ENCODE results near the gene MZB1. TPM values are rescaled to one million over a fixed set of nuclear protein-coding genes. Genes with fewer than 3 reads are reported as not detected.
A peak's percentile ranks its signal among the peaks of the same experiment; 100 is the strongest.

Gene MZB1
- total and polyA plus RNA-seq, 8 donors: 0.28 to 11.6 (median 0.67) TPM; not detected in 3

GRCh38 chr5:139395844-139396640, 6.3 kb upstream of the MZB1 start:
- FAIRE-seq: no peak
- peak in 2 of 6 donors; percentile 26 to 48 for DNase-seq

DNA sequence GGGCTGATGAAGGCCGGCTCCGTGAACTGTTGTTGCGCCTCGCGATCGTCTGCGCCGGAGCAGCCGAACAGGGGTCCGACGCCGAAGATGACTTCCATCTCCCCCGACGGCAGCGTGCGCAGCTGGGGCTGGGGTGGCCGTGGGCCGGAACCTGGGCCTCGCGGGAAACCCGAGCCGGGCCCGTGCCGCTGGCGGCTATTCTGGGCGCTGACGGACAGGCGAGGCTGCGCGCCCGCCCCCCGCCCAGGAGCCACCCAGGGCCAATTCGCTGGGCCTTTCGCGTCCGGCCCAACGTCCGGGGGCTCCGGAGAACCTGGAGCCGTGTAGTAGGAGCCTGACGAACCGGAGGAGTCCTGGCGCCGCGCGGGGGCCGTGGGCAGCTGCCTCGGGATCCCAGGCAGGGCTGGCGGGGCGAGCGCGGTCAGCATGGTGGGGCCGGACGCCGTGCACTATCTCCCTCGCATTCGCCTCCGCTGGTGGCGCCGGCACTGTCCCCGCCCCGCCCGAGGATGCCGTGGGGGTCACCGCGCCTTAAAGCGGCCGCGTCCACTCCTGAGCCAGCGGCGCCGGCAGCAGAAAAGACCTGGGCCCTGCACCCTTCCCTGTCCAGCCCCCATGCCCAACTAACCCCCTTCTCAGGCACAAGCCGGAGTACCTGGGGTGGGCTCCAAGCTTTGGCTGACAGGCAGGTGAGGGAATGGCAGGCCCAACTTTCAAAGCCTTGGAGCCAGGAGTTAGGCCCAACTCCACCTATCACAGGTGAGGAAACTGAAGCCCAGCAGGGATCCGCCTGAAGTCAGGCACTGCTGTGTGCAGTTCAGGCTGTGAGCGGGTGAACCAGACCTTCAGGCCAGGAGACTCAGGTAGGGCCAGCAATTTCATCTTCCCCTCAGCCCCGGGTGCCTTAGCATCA, 5.2 kb upstream of the MZB1 start, which contains the start of gene PROB1:
PROB1 (minus strand) TSS at position 451 of the 913 bp plus-strand sequence; CDS start at position 428, 23 bp downstream.
- Histone ChIP-seq H3K9me3 (no peaks in the 10 kb centered on the region), H3K27me3 (peaks cover 0 to 6% (median 2%) of the 10 kb centered on the region in 4 donors), H3K27ac (no peak within 1 kb of the TSS), H3K4me3 (peak within 1 kb of the TSS in 3 of 4 donors; percentile 7 to 47 (median 28)), H3K36me3 (no peaks in the 10 kb centered on the region), H3K4me1 (peaks cover 0 to 6% (median 0%) of the 10 kb centered on the region in 3 donors)
- intact Hi-C loops (cut with DNase I): no loop called here
- FAIRE-seq: no peak
- peak in 2 of 4 donors; percentile 14 to 23 for ATAC-seq
- WGBS, 2 donors: 20% methylated on average over 58 to 76 of the region's 76 CpGs
- no peak for TF ChIP-seq CTCF (IDR thresholded peaks at IDR 0.05)
- peak in 2 of 6 donors; percentile 16 to 71 for DNase-seq

More at GRCh38 chr5:139395844-139396640, 6.3 kb upstream of the MZB1 start:
- no peak overlapping the region for H3K4me3 ChIP-seq
- ATAC-seq: no peak
- TF ChIP-seq CTCF (IDR thresholded peaks at IDR 0.05): no peak
- 82 to 86% methylated on average over 8 of the region's 8 CpGs for WGBS, 2 donors
- peaks cover 0 to 6% (median 0%) of the 10 kb centered on the region in 3 donors for H3K4me1 ChIP-seq
- H3K27ac ChIP-seq: no peak overlapping the region
- intact Hi-C loops (cut with DNase I): no loop called here
- peaks cover 0 to 6% (median 2%) of the 10 kb centered on the region in 4 donors for H3K27me3 ChIP-seq
- H3K9me3 ChIP-seq: no peaks in the 10 kb centered on the region
- H3K36me3 ChIP-seq: no peaks in the 10 kb centered on the region

DNA sequence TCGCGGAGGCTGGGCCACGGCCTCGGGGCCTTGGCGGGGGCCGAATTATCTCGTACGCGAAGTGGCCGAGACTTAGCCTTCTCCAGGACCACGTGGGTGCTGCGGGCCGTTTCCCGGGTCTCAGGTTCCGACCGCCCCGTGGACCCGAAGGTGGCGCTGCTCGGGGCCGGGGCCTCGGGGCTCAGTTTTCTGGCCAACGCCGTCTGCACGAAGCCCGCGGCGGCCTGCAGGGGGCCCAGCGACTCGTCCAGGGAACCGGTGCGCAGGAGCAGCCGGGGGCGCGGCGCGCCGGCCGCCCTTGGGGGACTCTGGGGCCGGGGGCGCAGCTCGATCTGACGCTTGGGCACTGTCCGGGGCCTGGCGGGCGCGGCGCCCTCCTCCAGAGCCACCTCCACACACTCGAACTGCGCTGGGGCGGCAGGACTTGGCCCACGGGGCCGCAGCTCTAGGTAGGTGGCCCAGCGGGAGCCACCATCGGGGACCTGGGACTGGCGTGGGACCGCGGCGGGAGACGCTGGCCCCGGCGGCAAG, 4.5 kb upstream of the MZB1 start:
- H3K4me1 ChIP-seq: peaks cover 0 to 6% (median 0%) of the 10 kb centered on the region in 3 donors
- no peak for FAIRE-seq
- H3K36me3 ChIP-seq: no peaks in the 10 kb centered on the region
- H3K9me3 ChIP-seq: no peaks in the 10 kb centered on the region
- peak overlapping the region in 3 of 4 donors; percentile 7 to 47 (median 28) for H3K4me3 ChIP-seq
- TF ChIP-seq CTCF (IDR thresholded peaks at IDR 0.05): peak in 2 of 4 donors; percentile 7 to 18
- peak in 3 of 6 donors; percentile 39 to 78 (median 76) for DNase-seq
- no peak overlapping the region for H3K27ac ChIP-seq
- intact Hi-C loops (cut with DNase I): no loop called here
- peaks cover 0 to 6% (median 2%) of the 10 kb centered on the region in 4 donors for H3K27me3 ChIP-seq
- 3 to 5% methylated on average over 56 to 62 of the region's 62 CpGs for WGBS, 2 donors
- peak; percentile 19 to 61 (median 49) for ATAC-seq

DNA sequence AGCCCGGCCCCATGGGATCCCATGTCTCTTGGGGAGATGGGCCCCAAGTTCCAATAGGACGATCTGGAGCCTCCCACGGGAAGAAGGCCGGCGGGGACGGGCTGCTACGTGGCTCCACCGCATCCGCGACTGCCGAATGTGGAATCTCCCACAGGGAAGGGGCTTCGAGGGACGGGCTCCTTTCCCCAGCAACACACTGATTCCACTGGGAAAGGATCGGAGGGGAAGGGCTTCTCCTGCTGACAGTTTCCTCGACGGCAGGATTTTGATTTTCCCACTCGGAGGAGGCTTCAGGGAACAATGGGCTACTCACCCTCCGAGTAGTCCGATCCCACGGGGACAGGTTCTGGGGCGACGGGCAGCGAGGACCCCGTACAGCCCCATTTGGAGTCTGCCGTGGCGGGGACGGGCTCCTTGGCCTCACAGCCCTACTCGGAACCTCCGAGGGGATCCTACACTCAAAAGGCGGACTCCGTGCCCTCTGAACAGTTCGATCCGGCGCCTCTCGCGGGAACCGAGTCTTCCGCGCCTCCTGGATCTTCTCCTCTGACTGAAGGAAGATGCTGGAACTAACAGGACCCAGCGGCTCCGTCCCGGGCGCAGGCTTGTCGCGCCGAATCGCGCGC, 3.9 kb upstream of the MZB1 start:
- WGBS, 2 donors: 11 to 13% methylated on average over 46 to 49 of the region's 49 CpGs
- TF ChIP-seq CTCF (IDR thresholded peaks at IDR 0.05): no peak
- intact Hi-C loops (cut with DNase I): no loop called here

More for the DNA sequence above, 3.9 kb upstream of the MZB1 start:
- H3K4me3 ChIP-seq: peak overlapping the region in 3 of 4 donors; percentile 7 to 47 (median 28)
- ATAC-seq: no peak
- no peaks in the 10 kb centered on the region for H3K36me3 ChIP-seq
- peak in 1 of 6 donors; percentile 68 for DNase-seq
- H3K27ac ChIP-seq: no peak overlapping the region
- FAIRE-seq: no peak
- no peaks in the 10 kb centered on the region for H3K9me3 ChIP-seq
- H3K4me1 ChIP-seq: peaks cover 0 to 6% (median 0%) of the 10 kb centered on the region in 3 donors
- H3K27me3 ChIP-seq: peaks cover 0 to 6% (median 2%) of the 10 kb centered on the region in 4 donors

Data from pancreas (tissue), 10 donors.